ENCODE results near the gene CES3. TPM values are rescaled to one million over a fixed set of nuclear protein-coding genes. Genes with fewer than 3 reads are reported as not detected.

CES3 gene
- total RNA-seq, 2 experiments from 2014 or later: 2.3 to 4.5 TPM

GRCh38 chr16:67023689-67024088 is 62.6 kb downstream of the CES3 start:
- Mint-ChIP-seq H3K4me3 (no peak overlapping the region), H3K9me3 (ENCODE audit: low read depth) (no peaks in the 10 kb centered on the region), H3K4me1 (peaks cover 23% of the 10 kb centered on the region), H3K27ac (no peak overlapping the region), H3K27me3 (no peaks in the 10 kb centered on the region), H3K36me3 (no peaks in the 10 kb centered on the region)
- no peak for DNase-seq
- no peak for ATAC-seq
- CTCF ChIA-PET: interaction anchor here (0.8 to 21.0 kb wide), 3 partner anchors 11 to 134 kb away, joined by 3 to 395 read pairs (median 60); partner anchors contain the start of genes B3GNT9, FBXL8, HSF4 and TRADD

Other genes starting within 250 kb of the CES3 start
- 10 to 100 TPM; 71.6 to 81.0 TPM for gene DYNC1LI2, start 209.7 kb upstream of the CES3 start, total RNA-seq
- under 1 TPM in 1 of 2 experiments, not detected in 1; 0.47 TPM for gene TERB1, start 159.7 kb upstream of the CES3 start, total RNA-seq
- gene NAE1, start 130.3 kb upstream of the CES3 start, total RNA-seq: 10 to 100 TPM; 81.1 to 88.5 TPM
- not detected for gene CA7, start 116.9 kb upstream of the CES3 start, total RNA-seq
- 10 to 100 TPM; 29.2 to 33.3 TPM for gene PDP2, start 80.8 kb upstream of the CES3 start, total RNA-seq
- not detected for gene CDH16, start 42.4 kb upstream of the CES3 start, total RNA-seq
- gene RRAD, start 35.7 kb upstream of the CES3 start, total RNA-seq: 1 to 10 TPM in 1 of 2 experiments, under 1 TPM in 1; 0.55 to 2.5 TPM
- gene CIAO2B, start 26.9 kb upstream of the CES3 start, total RNA-seq: 100 to 1,000 TPM; 124 to 131 TPM
- 10 to 100 TPM; 34.1 to 35.5 TPM for gene CES2, start 25.8 kb upstream of the CES3 start, total RNA-seq
- 10 to 100 TPM in 1 of 2 experiments, 1 to 10 TPM in 1; 8.1 to 11.7 TPM for gene CES4A, start 27.3 kb downstream of the CES3 start, total RNA-seq
- gene CBFB, start 67.9 kb downstream of the CES3 start, total RNA-seq: 100 to 1,000 TPM; 180 to 196 TPM
- 10 to 100 TPM; 14.2 to 15.2 TPM for gene PHAF1, start 148.7 kb downstream of the CES3 start, total RNA-seq
- 1 to 10 TPM; 5.6 to 7.9 TPM for gene B3GNT9, start 189.7 kb downstream of the CES3 start, total RNA-seq
- 10 to 100 TPM; 36.4 to 52.6 TPM for gene TRADD, start 198.6 kb downstream of the CES3 start, total RNA-seq
- gene FBXL8, start 198.7 kb downstream of the CES3 start, total RNA-seq: 10 to 100 TPM; 15.7 to 24.5 TPM
- 10 to 100 TPM; 15.0 to 43.7 TPM for gene HSF4, start 203.5 kb downstream of the CES3 start, total RNA-seq
- gene NOL3, start 209.3 kb downstream of the CES3 start, total RNA-seq: 10 to 100 TPM in 1 of 2 experiments, 1 to 10 TPM in 1; 3.3 to 10.3 TPM
- 10 to 100 TPM; 38.6 to 56.0 TPM for gene MATCAP1, start 222.7 kb downstream of the CES3 start, total RNA-seq
- gene EXOC3L1, start 228.9 kb downstream of the CES3 start, total RNA-seq: not detected
- gene E2F4, start 230.9 kb downstream of the CES3 start, total RNA-seq: 100 to 1,000 TPM; 147 to 148 TPM
- 1 to 10 TPM; 6.2 to 9.8 TPM for gene ELMO3, start 237.9 kb downstream of the CES3 start, total RNA-seq

Measured in activated CD8-positive, alpha-beta memory T cell treated with anti-CD3 and anti-CD28 coated beads, Interleukin-2, amount 10 ng/mL, durations not matched to agents 7 days and 5 days (primary cell).